SK-N-SH (cell line): ENCODE data around the gene TRRAP. TPM values are rescaled to one million over a fixed set of nuclear protein-coding genes. Genes with fewer than 3 reads are reported as not detected.

Experiments
- CTCF ChIA-PET: fragments of 300-600, 350-600 bp; formaldehyde crosslinking; extraction: SDS; loops from one replicate; lab custom pipeline; 2021; lab: Yijun Ruan, JAX
- POLR2A ChIA-PET: fragments of 350-600 bp; sonication (Branson Sonifier 250); formaldehyde crosslinking; extraction: SDS; loops from one replicate; lab custom pipeline; 2020; ENCODE audit warnings: antibody characterized with exemption, inconsistent platforms; lab: Yijun Ruan, JAX
- DNase-seq: peaks from one replicate; pipeline ENCODE4 v3.0.0; 2012
- H2AFZ ChIP-seq: fragments of 200-600 bp; sonication (generic); 2 replicates; pipeline ENCODE4 v1.8.1; 2016; ENCODE audit warnings: antibody characterized with exemption, mild to moderate bottlenecking, low read depth
- H3F3A ChIP-seq: fragments of 200-600 bp; sonication (generic); replicated peaks from 2 replicates; pipeline ENCODE3; 2016; ENCODE audit warnings: antibody characterized with exemption, mild to moderate bottlenecking; ENCODE audit not compliant: insufficient read depth
- H3K27ac ChIP-seq, 2 experiments: fragments of 200-500 bp in 1 of 2; fragments of 200-600 bp in 1 of 2; sonication (Bioruptor generic) in 1 of 2; sonication (generic), shearing (Covaris generic) in 1 of 2; 2 replicates each; pipeline versions ENCODE4 v1.5.1 to v1.6.1; 2014 to 2016; ENCODE audit warnings: low read depth in 2 of 2, inconsistent platforms in 1 of 2, low read length in 1 of 2, mild to moderate bottlenecking in 1 of 2, mixed read lengths in 1 of 2
- H3K27me3 ChIP-seq: fragments of 200-600 bp; sonication (generic), shearing (Covaris generic); 2 replicates; pipeline ENCODE4 v1.6.1; 2016; ENCODE audit warnings: mixed run types; ENCODE audit not compliant: insufficient read depth
- H3K36me3 ChIP-seq, 2 experiments: fragments of 200-500 bp in 1 of 2; fragments of 200-600 bp in 1 of 2; sonication (Bioruptor generic) in 1 of 2; sonication (generic) in 1 of 2; replicated peaks in 1 of 2; 2 replicates each; pipeline versions ENCODE3 to v1.5.1; 2014 to 2016; ENCODE audit warnings: low read length in 1 of 2, mild to moderate bottlenecking in 1 of 2; ENCODE audit not compliant: insufficient read depth in 2 of 2, control insufficient read depth in 1 of 2
- H3K4me1 ChIP-seq, 2 experiments: fragments of 200-500 bp in 1 of 2; fragments of 200-600 bp in 1 of 2; sonication (Bioruptor generic) in 1 of 2; sonication (generic), shearing (Covaris generic) in 1 of 2; 2 replicates each; pipeline versions ENCODE4 v1.5.1 to v1.6.1; 2014 to 2016; ENCODE audit warnings: low read depth in 1 of 2, low read length in 1 of 2, mixed run types in 1 of 2; ENCODE audit not compliant: insufficient read depth in 2 of 2, control insufficient read depth in 1 of 2
- H3K4me2 ChIP-seq: fragments of 200-600 bp; sonication (generic), shearing (Covaris generic); 2 replicates; pipeline ENCODE4 v1.6.1; 2017; ENCODE audit warnings: mixed run types
- H3K4me3 ChIP-seq, 2 experiments: fragments of 200-500 bp in 1 of 2; fragments of 200-600 bp in 1 of 2; sonication (Bioruptor generic) in 1 of 2; sonication (generic), shearing (Covaris generic) in 1 of 2; 2 replicates each; pipeline versions ENCODE4 v1.5.1 to v1.8.1; 2014 to 2016; ENCODE audit warnings: low read depth in 2 of 2, inconsistent platforms in 1 of 2, low read length in 1 of 2, mild to moderate bottlenecking in 1 of 2, mixed read lengths in 1 of 2, moderate library complexity in 1 of 2
- H3K79me2 ChIP-seq: fragments of 200-600 bp; sonication (generic); 2 replicates; pipeline ENCODE4 v1.8.1; 2017; ENCODE audit warnings: mild to moderate bottlenecking; ENCODE audit not compliant: insufficient read depth
- H3K9ac ChIP-seq: fragments of 200-600 bp; sonication (generic); 2 replicates; pipeline ENCODE4 v1.6.1; 2017; ENCODE audit warnings: mixed run types
- H3K9me2 ChIP-seq: fragments of 200-600 bp; sonication (generic); 2 replicates; pipeline ENCODE4 v1.6.1; 2017; ENCODE audit warnings: mixed run types
- H3K9me3 ChIP-seq: fragments of 200-600 bp; sonication (generic); 2 replicates; pipeline ENCODE4 v1.6.1; 2017; ENCODE audit warnings: mixed run types, mild to moderate bottlenecking, moderate library complexity
- H4K20me1 ChIP-seq: fragments of 200-600 bp; sonication (generic); 2 replicates; pipeline ENCODE4 v1.6.1; 2017; ENCODE audit warnings: mild to moderate bottlenecking, mixed run types; ENCODE audit not compliant: insufficient read depth
- CHD2 ChIP-seq: fragments of 150-350 bp; IDR thresholded peaks from 2 replicates; pipeline ENCODE4 v1.6.1; 2018; ENCODE audit warnings: low read length; ENCODE audit not compliant: partially characterized antibody
- ELF1 ChIP-seq: IDR thresholded peaks from 2 replicates; pipeline ENCODE4 v1.4.0; 2012
- EP300 ChIP-seq, 2 experiments: IDR thresholded peaks; 2 replicates each; pipeline versions ENCODE4 v1.4.0 to v1.6.1; 2012; ENCODE audit warnings: borderline replicate concordance in 1 of 2, low read depth in 1 of 2, low read length in 1 of 2
- FOSL2 ChIP-seq: IDR thresholded peaks from 2 replicates; pipeline ENCODE4 v1.4.0; 2012; ENCODE audit warnings: low read depth, mild to moderate bottlenecking, moderate library complexity, borderline replicate concordance
- FOXJ3 ChIP-seq: sonication (generic); formaldehyde crosslinking; IDR thresholded peaks from 2 replicates; pipeline ENCODE4 v1.5.1; 2020; ENCODE audit warnings: mild to moderate bottlenecking, missing genetic modification reagents
- GATA2 ChIP-seq: sonication (generic); formaldehyde crosslinking; IDR thresholded peaks from 2 replicates; pipeline ENCODE4 v1.5.0; 2020; ENCODE audit warnings: mild to moderate bottlenecking, missing genetic modification reagents
- MEF2A ChIP-seq: IDR thresholded peaks from 2 replicates; pipeline ENCODE4 v1.4.0; 2012; ENCODE audit warnings: low read depth, borderline replicate concordance
- MXI1 ChIP-seq: IDR thresholded peaks from 2 replicates; pipeline ENCODE4 v1.6.1; 2012; ENCODE audit warnings: mild to moderate bottlenecking, low read depth, low read length, improper control_type of control experiment
- PBX3 ChIP-seq: IDR thresholded peaks from 2 replicates; pipeline ENCODE4; 2012
- RAD21 ChIP-seq: IDR thresholded peaks from 2 replicates; pipeline ENCODE4 v1.6.1; 2012; ENCODE audit warnings: mild to moderate bottlenecking, low read length
- REST ChIP-seq: IDR thresholded peaks from 2 replicates; pipeline ENCODE4 v1.6.1; 2012; ENCODE audit warnings: mild to moderate bottlenecking, low read depth, low read length, moderate library complexity
- SIN3A ChIP-seq: IDR thresholded peaks from 2 replicates; pipeline ENCODE4 v1.6.1; 2012; ENCODE audit warnings: low read depth, mild to moderate bottlenecking, low read length, moderate library complexity, borderline replicate concordance
- SMC3 ChIP-seq: IDR thresholded peaks from 2 replicates; pipeline ENCODE4 v1.6.1; 2012; ENCODE audit warnings: low read depth, low read length, improper control_type of control experiment
- TCF12 ChIP-seq: IDR thresholded peaks from 2 replicates; pipeline ENCODE4 v1.4.0; 2012
- TEAD4 ChIP-seq: IDR thresholded peaks from 2 replicates; pipeline ENCODE4 v1.4.0; 2012; ENCODE audit warnings: mild to moderate bottlenecking, borderline replicate concordance; ENCODE audit not compliant: insufficient read depth
- WGBS: methylation state at CpG from one replicate; pipeline ENCODE4 v1.1.6; 2017; ENCODE audit warnings: low lambda C conversion rate; 5-methylcytosine and 5-hydroxymethylcytosine counted together
- polyA plus RNA-seq, 3 experiments: library from polyadenylated mRNA; depleted of rRNA; stranded (reverse); fragments of >200 nt; gene quantifications; 2 replicates each; pipeline ENCODE4 v1.2.3, GENCODE V29; 2012
- TF ChIP-seq, protein P1 (sequence below): IDR thresholded peaks from 2 replicates; pipeline ENCODE4 v1.4.0; 2012; ENCODE audit warnings: low read depth, borderline replicate concordance
- TF ChIP-seq, protein P2 (sequence below): IDR thresholded peaks from 2 replicates; pipeline ENCODE4 v1.4.0; 2012; ENCODE audit warnings: low read depth
- TF ChIP-seq, protein P3 (sequence below): fragments of 200-600 bp; sonication (generic); IDR thresholded peaks from 2 replicates; pipeline ENCODE4 v1.6.1; 2017; ENCODE audit warnings: antibody characterized with exemption, mild to moderate bottlenecking, moderate library complexity

TRRAP gene
- polyA plus RNA-seq, 1 of the 3 experiments (the other 2 are of a cell fraction): 24.9 TPM

DNA sequence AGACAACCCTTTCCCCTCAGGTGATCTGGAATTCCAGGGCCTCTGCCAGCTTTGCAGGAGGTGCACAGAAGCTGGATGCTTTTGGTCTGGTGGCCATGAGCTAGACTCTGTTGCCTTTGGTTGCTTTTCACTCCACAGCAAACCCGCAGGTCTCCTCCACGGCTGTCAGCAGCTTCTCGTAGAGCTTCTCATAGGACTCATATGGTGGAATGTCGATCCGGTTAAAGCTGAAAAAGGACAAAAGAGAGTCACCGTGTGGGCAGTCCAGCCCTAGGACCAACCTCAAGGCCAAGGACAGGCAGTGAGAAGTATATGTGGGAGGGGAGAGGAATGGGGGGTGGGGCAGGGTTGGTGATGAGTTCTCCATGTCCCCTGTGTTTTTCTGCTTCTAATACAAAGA is 152.1 kb downstream of the TRRAP start (continued):
- TF ChIP-seq, protein P1, sequence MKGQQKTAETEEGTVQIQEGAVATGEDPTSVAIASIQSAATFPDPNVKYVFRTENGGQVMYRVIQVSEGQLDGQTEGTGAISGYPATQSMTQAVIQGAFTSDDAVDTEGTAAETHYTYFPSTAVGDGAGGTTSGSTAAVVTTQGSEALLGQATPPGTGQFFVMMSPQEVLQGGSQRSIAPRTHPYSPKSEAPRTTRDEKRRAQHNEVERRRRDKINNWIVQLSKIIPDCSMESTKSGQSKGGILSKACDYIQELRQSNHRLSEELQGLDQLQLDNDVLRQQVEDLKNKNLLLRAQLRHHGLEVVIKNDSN: no peak

GRCh38 chr7:99030951-99031350 is 152.6 kb downstream of the TRRAP start:
- Histone ChIP-seq H3F3A (peaks cover 5% of the 10 kb centered on the region), H2AFZ (no peak overlapping the region), H3K79me2 (no peaks in the 10 kb centered on the region), H3K4me3 (no peak overlapping the region), H3K36me3 (peaks cover 75 to 80% of the 10 kb centered on the region in 2 experiments), H3K27ac (no peak overlapping the region), H4K20me1 (no peaks in the 10 kb centered on the region), H3K9me2 (no peaks in the 10 kb centered on the region), H3K4me1 (peaks cover 0 to 6% of the 10 kb centered on the region in 2 experiments; a peak in 1 of 4 replicates), H3K9me3 (no peaks in the 10 kb centered on the region), H3K4me2 (no peak overlapping the region), H3K27me3 (no peaks in the 10 kb centered on the region), H3K9ac (no peak overlapping the region)
- ChIA-PET POLR2A (interaction anchor here (0.7 kb wide), 1 partner anchor 17 kb away, joined by 3 read pairs; no protein-coding TSS in a partner anchor), CTCF (interaction anchor here (1.3 to 4.2 kb wide), 5 partner anchors 10 to 339 kb away, joined by 3 to 23 read pairs (median 5); no protein-coding TSS in a partner anchor)
- 95% methylated on average over 5 of the region's 5 CpGs for WGBS
- TF ChIP-seq CHD2 (no peak), REST (no peak), FOSL2 (no peak), GATA2 (CRISPR knock-in tag) (no peak), EP300 (IDR thresholded peaks at IDR 0.05; ENCODE audit: borderline replicate concordance in 1 of 2, low read depth in 1 of 2, low read length in 1 of 2) (no peak), ELF1 (no peak), MEF2A (no peak), SIN3A (no peak), RAD21 (no peak), SMC3 (no peak), FOXJ3 (CRISPR knock-in tag) (no peak), PBX3 (no peak), TCF12 (no peak), MXI1 (no peak), TEAD4 (no peak)
- TF ChIP-seq, protein P2, sequence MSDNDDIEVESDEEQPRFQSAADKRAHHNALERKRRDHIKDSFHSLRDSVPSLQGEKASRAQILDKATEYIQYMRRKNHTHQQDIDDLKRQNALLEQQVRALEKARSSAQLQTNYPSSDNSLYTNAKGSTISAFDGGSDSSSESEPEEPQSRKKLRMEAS: no peak
- TF ChIP-seq, protein P3, sequence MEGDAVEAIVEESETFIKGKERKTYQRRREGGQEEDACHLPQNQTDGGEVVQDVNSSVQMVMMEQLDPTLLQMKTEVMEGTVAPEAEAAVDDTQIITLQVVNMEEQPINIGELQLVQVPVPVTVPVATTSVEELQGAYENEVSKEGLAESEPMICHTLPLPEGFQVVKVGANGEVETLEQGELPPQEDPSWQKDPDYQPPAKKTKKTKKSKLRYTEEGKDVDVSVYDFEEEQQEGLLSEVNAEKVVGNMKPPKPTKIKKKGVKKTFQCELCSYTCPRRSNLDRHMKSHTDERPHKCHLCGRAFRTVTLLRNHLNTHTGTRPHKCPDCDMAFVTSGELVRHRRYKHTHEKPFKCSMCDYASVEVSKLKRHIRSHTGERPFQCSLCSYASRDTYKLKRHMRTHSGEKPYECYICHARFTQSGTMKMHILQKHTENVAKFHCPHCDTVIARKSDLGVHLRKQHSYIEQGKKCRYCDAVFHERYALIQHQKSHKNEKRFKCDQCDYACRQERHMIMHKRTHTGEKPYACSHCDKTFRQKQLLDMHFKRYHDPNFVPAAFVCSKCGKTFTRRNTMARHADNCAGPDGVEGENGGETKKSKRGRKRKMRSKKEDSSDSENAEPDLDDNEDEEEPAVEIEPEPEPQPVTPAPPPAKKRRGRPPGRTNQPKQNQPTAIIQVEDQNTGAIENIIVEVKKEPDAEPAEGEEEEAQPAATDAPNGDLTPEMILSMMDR: no peak
- TF ChIP-seq, protein P1: no peak
- no peak for DNase-seq
